GM21529 (cell line): ENCODE measurements around the gene COL4A1.
"Not testable (repeated sequence)": the region's sequence is repeated elsewhere in the genome, so short reads cannot be mapped to it uniquely, and the experiment has no call there.

Experiments used
- ATAC-seq: cut with Tn5 transposase; IDR thresholded peaks from one replicate; pipeline ENCODE4 v1.9.1; 2021; ENCODE audit not compliant: unreplicated experiment

COL4A1 gene

GRCh38 chr13:110324026-110324749 is 17.2 kb upstream of the COL4A1 start:
- no peak for ATAC-seq

GRCh38 chr13:110323172-110323891 is 16.4 kb upstream of the COL4A1 start:
- no peak for ATAC-seq

GRCh38 chr13:110322828-110323171 is 15.8 kb upstream of the COL4A1 start:
- no peak for ATAC-seq

GRCh38 chr13:110322126-110322827 is 15.3 kb upstream of the COL4A1 start:
- no peak for ATAC-seq

GRCh38 chr13:110321573-110321972 is 14.6 kb upstream of the COL4A1 start:
- ATAC-seq = not testable (repeated sequence)

- no peak for ATAC-seq
Measured at GRCh38 chr13:110320645-110321044, 13.7 kb upstream of the COL4A1 start.

GRCh38 chr13:110319774-110320509 is 13.0 kb upstream of the COL4A1 start:
- ATAC-seq = no peak

GRCh38 chr13:110319397-110319773 is 12.4 kb upstream of the COL4A1 start:
- no peak for ATAC-seq

- no peak for ATAC-seq
Measured at GRCh38 chr13:110318920-110319319, 12.0 kb upstream of the COL4A1 start.

GRCh38 chr13:110317496-110318195 is 10.7 kb upstream of the COL4A1 start:
- ATAC-seq = no peak

GRCh38 chr13:110317093-110317492 is 10.1 kb upstream of the COL4A1 start:
- no peak for ATAC-seq

- no peak for ATAC-seq
Measured at GRCh38 chr13:110316196-110316595, 9.2 kb upstream of the COL4A1 start.

- ATAC-seq = no peak
Measured at GRCh38 chr13:110314516-110315245, 7.7 kb upstream of the COL4A1 start.

- not testable (repeated sequence) for ATAC-seq
Measured at GRCh38 chr13:110313733-110314132, 6.8 kb upstream of the COL4A1 start.

GRCh38 chr13:110313261-110313660 is 6.3 kb upstream of the COL4A1 start:
- ATAC-seq = not testable (repeated sequence)

- no peak for ATAC-seq
Measured at GRCh38 chr13:110312339-110313031, 5.5 kb upstream of the COL4A1 start.

- no peak for ATAC-seq
Measured at GRCh38 chr13:110311443-110312338, 4.7 kb upstream of the COL4A1 start.
